Ovary (tissue), 3 donors: ENCODE data around the gene PDSS1.

Experiments used
- EP300 ChIP-seq: sonication (generic); formaldehyde crosslinking; IDR thresholded peaks from one replicate; pipeline ENCODE4 v1.6.1; 2017; ENCODE audit warnings: antibody characterized with exemption
- POLR2A ChIP-seq: fragments of 450-650 bp; IDR thresholded peaks from one replicate; pipeline ENCODE4 v1.6.1; 2017; ENCODE audit warnings: antibody characterized with exemption, mild to moderate bottlenecking, moderate library complexity
- TF ChIP-seq, protein P1 (sequence below), 3 donors: fragments of 450-650 bp in 2 of 3; fragments of 200-600 bp in 1 of 3; IDR thresholded peaks; one replicate each; pipeline versions ENCODE4 v1.5.1 to v1.8.0; 2016 to 2022; ENCODE audit warnings: antibody characterized with exemption in 3 of 3, mild to moderate bottlenecking in 1 of 3
- donor health status: DM: no; HTN: no; CAD: no.

DNA sequence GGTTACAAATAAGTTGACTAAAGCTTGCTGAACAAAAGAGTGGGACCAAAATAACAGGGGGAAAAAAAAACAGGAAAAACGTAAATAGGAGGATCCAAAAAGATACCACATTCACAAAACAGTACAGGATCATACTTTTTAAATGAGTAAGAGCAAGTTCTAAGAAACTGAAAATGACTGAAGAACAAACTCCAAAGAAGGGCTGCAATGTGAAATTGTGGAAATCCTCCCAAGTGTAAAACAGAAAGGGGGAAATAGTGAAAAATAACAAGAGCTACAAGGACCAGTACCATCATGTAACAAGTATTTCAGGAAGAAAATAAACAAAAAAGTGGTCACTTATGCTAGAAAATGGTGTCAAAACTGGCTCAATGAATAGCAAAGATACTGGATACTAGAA is 46.3 kb downstream of the PDSS1 start:
- TF ChIP-seq, protein P1, sequence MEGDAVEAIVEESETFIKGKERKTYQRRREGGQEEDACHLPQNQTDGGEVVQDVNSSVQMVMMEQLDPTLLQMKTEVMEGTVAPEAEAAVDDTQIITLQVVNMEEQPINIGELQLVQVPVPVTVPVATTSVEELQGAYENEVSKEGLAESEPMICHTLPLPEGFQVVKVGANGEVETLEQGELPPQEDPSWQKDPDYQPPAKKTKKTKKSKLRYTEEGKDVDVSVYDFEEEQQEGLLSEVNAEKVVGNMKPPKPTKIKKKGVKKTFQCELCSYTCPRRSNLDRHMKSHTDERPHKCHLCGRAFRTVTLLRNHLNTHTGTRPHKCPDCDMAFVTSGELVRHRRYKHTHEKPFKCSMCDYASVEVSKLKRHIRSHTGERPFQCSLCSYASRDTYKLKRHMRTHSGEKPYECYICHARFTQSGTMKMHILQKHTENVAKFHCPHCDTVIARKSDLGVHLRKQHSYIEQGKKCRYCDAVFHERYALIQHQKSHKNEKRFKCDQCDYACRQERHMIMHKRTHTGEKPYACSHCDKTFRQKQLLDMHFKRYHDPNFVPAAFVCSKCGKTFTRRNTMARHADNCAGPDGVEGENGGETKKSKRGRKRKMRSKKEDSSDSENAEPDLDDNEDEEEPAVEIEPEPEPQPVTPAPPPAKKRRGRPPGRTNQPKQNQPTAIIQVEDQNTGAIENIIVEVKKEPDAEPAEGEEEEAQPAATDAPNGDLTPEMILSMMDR (IDR thresholded peaks at IDR 0.05) = no peak
- no peak for TF ChIP-seq POLR2A
- no peak for TF ChIP-seq EP300
